NCI-H526 (cell line): ENCODE data around the gene MMP15.
"Not testable (repeated sequence)": the region's sequence is repeated elsewhere in the genome, so short reads cannot be mapped to it uniquely, and the experiment has no call there.

Experiments used
- DNase-seq, 2 experiments: peaks; one replicate each; lab custom pipeline; 2025; lab: John Stamatoyannopoulos, UW

MMP15 gene

GRCh38 chr16:58086381-58087208, 61.0 kb downstream of the MMP15 start:
- no peak for DNase-seq

DNA sequence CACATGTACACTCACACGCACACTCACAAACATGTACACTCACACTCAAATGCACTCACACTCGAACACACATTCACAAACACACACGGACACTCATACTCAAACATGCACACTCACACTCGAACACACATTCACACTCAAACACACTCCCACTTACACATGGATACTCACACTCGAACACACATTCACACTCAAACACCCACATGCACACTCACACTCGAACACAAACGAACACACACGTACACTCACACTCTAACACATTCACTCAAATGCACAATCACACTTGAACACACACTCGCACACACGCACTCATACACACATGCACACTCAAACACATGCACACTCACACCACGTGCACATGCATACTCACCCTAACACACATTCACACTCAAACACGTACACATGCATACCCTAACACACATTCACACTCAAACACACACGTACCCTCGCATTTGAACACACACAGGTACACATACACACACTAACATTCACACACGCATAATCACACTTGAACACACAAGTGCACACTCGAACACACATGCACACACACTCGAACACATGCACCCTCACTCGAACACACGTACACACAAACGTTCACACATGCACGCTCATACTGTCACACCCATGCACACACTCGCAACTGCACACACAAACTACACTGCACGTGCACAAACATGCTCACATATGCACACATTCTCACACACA, 61.8 kb downstream of the MMP15 start:
- DNase-seq = no peak

- no peak for DNase-seq
Observed at GRCh38 chr16:58088091-58088490, 62.5 kb downstream of the MMP15 start.

DNA sequence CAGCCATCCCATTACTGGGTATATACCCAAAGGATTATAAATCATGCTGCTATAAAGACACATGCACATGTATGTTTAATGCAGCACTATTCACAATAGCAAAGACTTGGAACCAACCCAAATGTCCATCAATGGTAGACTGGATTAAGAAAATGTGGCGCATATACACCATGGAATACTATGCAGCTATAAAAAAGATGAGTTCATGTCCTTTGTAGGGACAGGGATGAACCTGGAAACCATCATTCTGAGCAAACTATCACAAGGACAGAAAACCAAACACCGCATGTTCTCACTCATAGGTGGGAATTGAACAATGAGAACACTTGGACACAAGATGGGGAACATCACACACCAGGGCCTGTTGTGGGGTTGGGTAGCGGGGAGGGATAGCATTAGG, 64.8 kb downstream of the MMP15 start:
- not testable (repeated sequence) for DNase-seq

DNA sequence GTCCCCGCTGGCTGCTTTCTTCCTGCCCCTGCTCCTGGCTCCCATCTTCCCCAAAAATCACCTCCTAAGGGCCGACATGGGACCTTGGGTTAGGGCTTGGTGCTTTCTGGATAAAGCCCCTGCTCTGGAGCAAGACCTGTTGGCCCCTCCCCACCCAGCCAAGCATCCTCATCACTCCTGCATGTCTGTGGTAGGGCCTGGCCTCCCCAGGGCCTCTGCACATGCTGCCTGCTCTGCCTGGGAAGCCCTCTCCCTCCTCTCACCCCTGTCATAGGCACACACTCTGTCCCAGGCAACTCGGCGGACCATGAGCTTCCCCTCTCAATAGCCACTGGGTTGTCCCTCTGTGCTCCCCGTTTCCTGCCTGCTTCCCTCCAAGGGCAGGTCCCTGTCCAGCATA, 68.5 kb downstream of the MMP15 start:
- DNase-seq = no peak

GRCh38 chr16:58094791-58095574, 69.4 kb downstream of the MMP15 start:
- DNase-seq = no peak

- not testable (repeated sequence) for DNase-seq
Observed at GRCh38 chr16:58095575-58095960, 70.0 kb downstream of the MMP15 start.

GRCh38 chr16:58096249-58096648, 70.7 kb downstream of the MMP15 start:
- no peak for DNase-seq
